GM12801 (cell line): ENCODE results near the gene H2AZ1.

Source experiments
- TF ChIP-seq, protein P1 (sequence below): IDR thresholded peaks from one replicate; pipeline ENCODE4 v1.5.1; 2011; ENCODE audit warnings: control low read depth; ENCODE audit not compliant: insufficient read length; ENCODE audit errors: extremely low read depth

The H2AZ1 gene

DNA sequence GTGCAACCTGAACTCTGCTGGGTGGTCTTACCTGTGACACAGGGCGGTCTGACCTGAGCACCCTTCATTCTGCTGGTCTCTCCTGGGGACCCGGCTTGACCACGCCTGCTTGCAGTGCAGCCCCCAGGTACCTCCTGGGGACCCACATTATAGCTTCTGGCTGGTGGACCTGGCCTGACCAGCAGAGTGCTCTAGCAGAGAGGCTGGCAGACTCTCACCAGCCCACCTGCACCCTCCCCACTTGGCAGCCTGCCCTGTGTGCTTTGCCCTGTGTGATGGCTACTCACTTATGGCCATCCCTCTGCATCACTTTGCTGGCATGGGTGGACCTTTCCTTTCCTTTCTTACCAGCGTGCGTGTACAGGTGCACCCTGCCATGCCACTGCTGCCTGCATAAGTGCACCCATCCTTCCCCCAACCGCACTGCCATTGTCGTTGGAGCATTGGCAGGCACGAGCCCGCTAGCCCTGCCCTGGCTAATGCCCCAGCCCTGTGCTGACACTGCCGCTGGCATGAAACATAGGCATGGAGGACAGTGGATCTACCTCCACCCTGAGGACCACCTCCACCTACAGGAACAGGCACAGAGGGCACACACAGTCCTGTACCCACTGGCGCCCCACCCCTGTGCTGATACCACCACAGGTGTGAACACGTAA lies 21.5 kb upstream of the H2AZ1 start:
- TF ChIP-seq, protein P1, sequence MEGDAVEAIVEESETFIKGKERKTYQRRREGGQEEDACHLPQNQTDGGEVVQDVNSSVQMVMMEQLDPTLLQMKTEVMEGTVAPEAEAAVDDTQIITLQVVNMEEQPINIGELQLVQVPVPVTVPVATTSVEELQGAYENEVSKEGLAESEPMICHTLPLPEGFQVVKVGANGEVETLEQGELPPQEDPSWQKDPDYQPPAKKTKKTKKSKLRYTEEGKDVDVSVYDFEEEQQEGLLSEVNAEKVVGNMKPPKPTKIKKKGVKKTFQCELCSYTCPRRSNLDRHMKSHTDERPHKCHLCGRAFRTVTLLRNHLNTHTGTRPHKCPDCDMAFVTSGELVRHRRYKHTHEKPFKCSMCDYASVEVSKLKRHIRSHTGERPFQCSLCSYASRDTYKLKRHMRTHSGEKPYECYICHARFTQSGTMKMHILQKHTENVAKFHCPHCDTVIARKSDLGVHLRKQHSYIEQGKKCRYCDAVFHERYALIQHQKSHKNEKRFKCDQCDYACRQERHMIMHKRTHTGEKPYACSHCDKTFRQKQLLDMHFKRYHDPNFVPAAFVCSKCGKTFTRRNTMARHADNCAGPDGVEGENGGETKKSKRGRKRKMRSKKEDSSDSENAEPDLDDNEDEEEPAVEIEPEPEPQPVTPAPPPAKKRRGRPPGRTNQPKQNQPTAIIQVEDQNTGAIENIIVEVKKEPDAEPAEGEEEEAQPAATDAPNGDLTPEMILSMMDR = no peak

DNA sequence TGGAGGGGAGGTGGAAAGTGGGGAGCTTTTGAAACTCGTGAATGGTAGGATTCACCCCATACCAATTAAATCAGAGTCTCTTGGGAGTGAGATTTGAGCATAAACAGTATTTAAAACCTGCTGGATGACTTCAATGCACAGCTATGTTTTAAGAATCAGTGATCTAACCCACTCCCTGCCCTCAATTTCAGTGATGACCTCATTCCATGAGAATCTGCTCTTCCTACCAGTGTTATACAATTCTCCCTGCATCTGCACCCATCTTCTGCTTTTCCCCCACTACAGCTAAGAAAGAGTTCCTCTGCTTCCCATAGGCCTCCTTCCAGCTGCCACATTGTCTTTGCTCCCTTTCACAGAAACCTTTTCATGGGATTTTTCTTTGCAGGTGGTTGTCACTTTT lies 18.3 kb upstream of the H2AZ1 start:
- TF ChIP-seq, protein P1 = no peak

DNA sequence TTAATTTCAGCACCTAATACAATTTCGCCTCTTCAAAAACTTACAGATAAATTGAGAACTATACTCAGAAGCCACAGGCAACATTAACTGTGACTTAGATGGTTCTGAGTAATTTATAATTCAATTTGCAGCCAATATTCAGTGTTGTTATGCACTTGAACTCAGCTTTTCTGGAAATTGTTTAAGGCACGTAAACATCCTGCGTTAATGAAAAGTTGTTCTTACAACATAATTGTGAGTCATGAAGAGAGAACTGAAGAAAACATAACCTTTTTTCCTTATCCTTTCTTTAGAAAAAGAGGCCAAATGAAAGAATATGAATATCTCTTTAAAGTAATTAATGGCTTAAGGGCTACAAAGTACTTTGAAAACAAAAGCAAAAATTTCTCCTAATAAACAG lies 16.6 kb upstream of the H2AZ1 start:
- TF ChIP-seq, protein P1 = no peak

DNA sequence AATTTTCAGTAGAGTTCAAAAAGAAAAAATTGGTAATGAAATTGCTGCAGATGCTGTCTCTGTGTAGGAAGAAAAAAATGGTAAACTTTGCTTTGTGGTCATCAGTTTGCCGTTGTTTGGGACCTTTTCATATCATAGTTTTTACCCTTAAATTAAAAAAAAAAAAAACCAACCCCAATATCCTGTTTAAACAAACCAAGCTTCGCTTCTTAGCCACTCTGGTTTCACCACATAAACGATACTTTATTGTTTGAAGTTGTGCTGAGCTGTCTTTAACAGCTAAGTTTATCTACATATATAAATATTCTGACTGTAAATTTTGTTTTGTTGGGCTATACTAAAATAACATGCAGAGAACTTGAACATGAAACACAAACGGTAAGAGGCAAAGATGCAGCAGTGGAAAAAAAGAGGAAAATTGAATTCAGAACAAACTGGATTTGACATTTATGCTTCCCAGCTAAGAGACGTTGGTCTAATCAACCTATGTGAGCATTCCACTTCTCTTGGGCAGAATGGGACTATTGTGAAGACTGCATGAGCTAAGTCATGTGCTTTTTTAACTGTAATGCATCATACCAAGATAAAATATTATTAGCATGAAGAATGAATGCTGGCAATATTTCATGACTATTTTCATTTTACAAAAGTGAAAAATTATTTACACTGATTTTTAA lies 15.7 kb upstream of the H2AZ1 start:
- TF ChIP-seq, protein P1 = no peak

GRCh38 chr4:99965173-99965572 lies 15.1 kb upstream of the H2AZ1 start:
- TF ChIP-seq, protein P1 = no peak

DNA sequence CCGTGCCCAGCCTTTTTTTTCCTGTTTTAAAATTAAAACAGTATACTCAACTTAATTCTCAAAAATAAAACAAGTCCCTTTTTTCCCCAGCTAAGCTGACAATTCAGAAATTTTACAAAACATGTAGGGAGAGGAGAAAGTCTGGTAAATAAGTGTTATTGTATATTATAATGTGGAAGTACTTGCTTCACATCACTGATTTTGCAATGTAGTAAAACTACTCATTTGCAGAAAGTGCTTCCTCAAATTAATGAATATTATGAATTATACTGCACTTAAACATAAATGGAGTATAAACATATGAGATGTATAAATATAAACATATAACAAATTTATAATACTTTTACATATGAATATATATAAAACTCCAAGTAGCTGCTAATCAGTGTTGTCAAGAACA lies 11.6 kb upstream of the H2AZ1 start:
- TF ChIP-seq, protein P1 = no peak

- TF ChIP-seq, protein P1 = no peak
Observed at GRCh38 chr4:99960648-99961047, 10.6 kb upstream of the H2AZ1 start.

- TF ChIP-seq, protein P1 = no peak
Observed at GRCh38 chr4:99950913-99951254, 809 bp upstream of the H2AZ1 start.
